Brain pericyte (primary cell): Measurements from ENCODE around the gene GRM3.

Source experiments
- DNase-seq: peaks from one replicate; pipeline ENCODE4 v3.0.0-alpha.2; 2012; ENCODE audit warnings: low read depth, low spot score

GRM3 gene

GRCh38 chr7:86900886-86901285 lies 257.2 kb downstream of the GRM3 start:
- no peak for DNase-seq

GRCh38 chr7:86904949-86905834 lies 261.5 kb downstream of the GRM3 start:
- no peak for DNase-seq

- no peak for DNase-seq
Measured at GRCh38 chr7:86908948-86909347, 265.2 kb downstream of the GRM3 start.

- no peak for DNase-seq
Measured at GRCh38 chr7:86911659-86912058, 267.9 kb downstream of the GRM3 start.

GRCh38 chr7:86913709-86914108 lies 270.0 kb downstream of the GRM3 start:
- DNase-seq: no peak
